Measurements from ENCODE around the gene DNASE1L3. TPM values are rescaled to one million over a fixed set of nuclear protein-coding genes. Genes with fewer than 3 reads are reported as not detected.

DNASE1L3 gene
- total and polyA plus RNA-seq, 2 experiments from 2014 or later: not detected

- Histone ChIP-seq H3K4me2 (ENCODE audit: unreplicated experiment) (no peak overlapping the region), H3K27me3 (replicated peaks; ENCODE audit: insufficient read depth) (no peaks in the 10 kb centered on the region), H3F3A (ENCODE audit: insufficient read depth) (peaks cover 53% of the 10 kb centered on the region), H3K27ac (no peak overlapping the region), H3K9ac (no peak overlapping the region), H2AFZ (no peak overlapping the region), H4K20me1 (ENCODE audit: insufficient read depth) (no peaks in the 10 kb centered on the region), H3K9me3 (ENCODE audit: low read depth) (no peaks in the 10 kb centered on the region), H3K36me3 (ENCODE audit: low read depth) (peaks cover 52% of the 10 kb centered on the region), H3K4me1 (ENCODE audit: insufficient read depth) (peaks cover 27% of the 10 kb centered on the region), H3K9me2 (ENCODE audit: insufficient read depth) (no peaks in the 10 kb centered on the region), H3K4me3 (no peak overlapping the region), H3K79me2 (ENCODE audit: insufficient read depth) (no peaks in the 10 kb centered on the region)
- in situ Hi-C loops (cut with MboI): no loop called here
- DNase-seq: peak; percentile 23
- 85 to 86% methylated on average over 12 of the region's 12 CpGs for WGBS, 2 experiments (ENCODE audit: low coverage in 1 of 2, low lambda C conversion rate in 2 of 2, missing lambda C conversion rate in 2 of 2)
- TF ChIP-seq EZH2 (IDR thresholded peaks at IDR 0.05; ENCODE audit: insufficient read depth, poor library complexity, severe bottlenecking): no peak
- TF ChIP-seq EZH2phosphoT487 (IDR thresholded peaks at IDR 0.05; ENCODE audit: insufficient read depth, low read depth): no peak
Observed at GRCh38 chr3:58164199-58164879, 46.4 kb downstream of the DNASE1L3 start.

- peaks cover 53% of the 10 kb centered on the region for H3K36me3 ChIP-seq (ENCODE audit: low read depth)
- in situ Hi-C loops (cut with MboI): no loop called here
Observed at GRCh38 chr3:58163234-58163633, 47.5 kb downstream of the DNASE1L3 start.

GRCh38 chr3:58161435-58162398, 49.1 kb downstream of the DNASE1L3 start:
- H3F3A ChIP-seq (ENCODE audit: insufficient read depth): peaks cover 43% of the 10 kb centered on the region
- peak overlapping the region; percentile 15 for H3K27ac ChIP-seq
- no peak overlapping the region for H2AFZ ChIP-seq
- no peak overlapping the region for H3K4me2 ChIP-seq (ENCODE audit: unreplicated experiment)
- peaks cover 68% of the 10 kb centered on the region for H3K36me3 ChIP-seq (ENCODE audit: low read depth)
- no peaks in the 10 kb centered on the region for H3K9me3 ChIP-seq (ENCODE audit: low read depth)
- peaks cover 11% of the 10 kb centered on the region for H3K4me1 ChIP-seq (ENCODE audit: insufficient read depth)
- no peak overlapping the region for H3K9ac ChIP-seq
- in situ Hi-C loops (cut with MboI): no loop called here
- no peak for TF ChIP-seq EZH2 (IDR thresholded peaks at IDR 0.05; ENCODE audit: insufficient read depth, poor library complexity, severe bottlenecking)
- no peak for TF ChIP-seq EZH2phosphoT487 (IDR thresholded peaks at IDR 0.05; ENCODE audit: insufficient read depth, low read depth)
- WGBS, 2 experiments (ENCODE audit: low coverage in 1 of 2, low lambda C conversion rate in 2 of 2, missing lambda C conversion rate in 2 of 2): 65 to 72% methylated on average over 11 of the region's 11 CpGs
- no peaks in the 10 kb centered on the region for H3K9me2 ChIP-seq (ENCODE audit: insufficient read depth)
- H4K20me1 ChIP-seq (ENCODE audit: insufficient read depth): no peaks in the 10 kb centered on the region
- peak; percentile 90 for DNase-seq
- no peaks in the 10 kb centered on the region for H3K79me2 ChIP-seq (ENCODE audit: insufficient read depth)
- H3K4me3 ChIP-seq: no peak overlapping the region
- H3K27me3 ChIP-seq (replicated peaks; ENCODE audit: insufficient read depth): no peaks in the 10 kb centered on the region

More at GRCh38 chr3:58163234-58163633, 47.5 kb downstream of the DNASE1L3 start:
- Histone ChIP-seq H3K4me3 (no peak overlapping the region), H3K9me3 (ENCODE audit: low read depth) (no peaks in the 10 kb centered on the region), H3K9ac (no peak overlapping the region), H3K4me2 (ENCODE audit: unreplicated experiment) (no peak overlapping the region), H3K79me2 (ENCODE audit: insufficient read depth) (no peaks in the 10 kb centered on the region), H2AFZ (no peak overlapping the region), H3K4me1 (ENCODE audit: insufficient read depth) (peaks cover 25% of the 10 kb centered on the region), H3K27ac (no peak overlapping the region), H3K27me3 (replicated peaks; ENCODE audit: insufficient read depth) (no peaks in the 10 kb centered on the region), H3F3A (ENCODE audit: insufficient read depth) (peaks cover 48% of the 10 kb centered on the region), H4K20me1 (ENCODE audit: insufficient read depth) (no peaks in the 10 kb centered on the region), H3K9me2 (ENCODE audit: insufficient read depth) (no peaks in the 10 kb centered on the region)
- TF ChIP-seq EZH2 (IDR thresholded peaks at IDR 0.05; ENCODE audit: insufficient read depth, poor library complexity, severe bottlenecking) (no peak), EZH2phosphoT487 (IDR thresholded peaks at IDR 0.05; ENCODE audit: insufficient read depth, low read depth) (no peak)
- no peak for DNase-seq
- 87 to 95% methylated on average over 14 of the region's 14 CpGs for whole genome bisulfite sequencing, 2 experiments (ENCODE audit: low coverage in 1 of 2, low lambda C conversion rate in 2 of 2, missing lambda C conversion rate in 2 of 2)

GRCh38 chr3:58160399-58160798, 50.4 kb downstream of the DNASE1L3 start:
- Histone ChIP-seq H3K4me1 (ENCODE audit: insufficient read depth) (peaks cover 11% of the 10 kb centered on the region), H3K27ac (no peak overlapping the region), H4K20me1 (ENCODE audit: insufficient read depth) (no peaks in the 10 kb centered on the region), H2AFZ (no peak overlapping the region), H3K4me2 (ENCODE audit: unreplicated experiment) (no peak overlapping the region), H3K36me3 (ENCODE audit: low read depth) (peaks cover 80% of the 10 kb centered on the region), H3K79me2 (ENCODE audit: insufficient read depth) (no peaks in the 10 kb centered on the region), H3K9me2 (ENCODE audit: insufficient read depth) (no peaks in the 10 kb centered on the region), H3F3A (ENCODE audit: insufficient read depth) (peaks cover 33% of the 10 kb centered on the region), H3K9me3 (ENCODE audit: low read depth) (no peaks in the 10 kb centered on the region), H3K27me3 (replicated peaks; ENCODE audit: insufficient read depth) (no peaks in the 10 kb centered on the region), H3K4me3 (no peak overlapping the region), H3K9ac (no peak overlapping the region)
- in situ Hi-C loops (cut with MboI): no loop called here
- DNase-seq: no peak
- 59 to 72% methylated on average over 1 of the region's 1 CpG for WGBS, 2 experiments (ENCODE audit: low coverage in 1 of 2, low lambda C conversion rate in 2 of 2, missing lambda C conversion rate in 2 of 2)
- no peak for TF ChIP-seq EZH2phosphoT487 (IDR thresholded peaks at IDR 0.05; ENCODE audit: insufficient read depth, low read depth)
- TF ChIP-seq EZH2 (IDR thresholded peaks at IDR 0.05; ENCODE audit: insufficient read depth, poor library complexity, severe bottlenecking): no peak
